Stimulated activated CD8-positive, alpha-beta memory T cell treated with anti-CD3 and anti-CD28 coated beads, Interleukin-15, amount 100 ng/mL, for 48 hours (primary cell): Measurements from ENCODE around the gene FRZB.

Experiments
- DNase-seq, 2 donors: peaks; one replicate each; pipeline ENCODE4 v3.0.0-alpha.2; 2020; ENCODE audit warnings: low read depth in 2 of 2

FRZB gene

DNA sequence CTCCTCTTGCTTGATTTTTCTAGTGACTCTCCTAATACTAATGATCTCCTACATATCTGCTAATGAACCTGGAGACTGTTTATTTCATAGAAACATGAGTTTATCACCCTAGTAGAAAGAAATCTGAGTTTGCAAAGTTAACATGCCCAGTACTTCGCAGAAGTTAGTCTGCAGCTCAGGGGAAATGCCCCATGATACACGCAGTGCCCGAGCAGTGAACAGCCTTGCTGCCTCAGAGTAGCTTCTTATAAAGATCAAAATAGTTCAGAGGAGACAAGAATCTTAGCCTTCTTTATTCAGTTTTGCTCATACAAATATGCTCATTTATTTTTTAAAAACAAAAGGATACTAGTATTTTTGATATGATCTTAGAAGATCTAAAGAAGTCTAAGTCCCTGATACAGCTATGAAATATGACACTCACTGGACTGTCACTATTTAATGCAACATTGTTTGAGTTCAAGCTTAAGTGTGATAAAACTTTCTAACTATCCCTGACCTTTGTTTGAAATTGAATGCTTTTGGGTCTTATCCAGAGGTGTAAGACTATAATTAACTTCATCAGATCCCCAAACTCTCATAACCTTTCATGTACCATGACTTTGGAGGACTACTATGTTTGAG lies 20.5 kb downstream of the FRZB start:
- DNase-seq, result no peak

DNA sequence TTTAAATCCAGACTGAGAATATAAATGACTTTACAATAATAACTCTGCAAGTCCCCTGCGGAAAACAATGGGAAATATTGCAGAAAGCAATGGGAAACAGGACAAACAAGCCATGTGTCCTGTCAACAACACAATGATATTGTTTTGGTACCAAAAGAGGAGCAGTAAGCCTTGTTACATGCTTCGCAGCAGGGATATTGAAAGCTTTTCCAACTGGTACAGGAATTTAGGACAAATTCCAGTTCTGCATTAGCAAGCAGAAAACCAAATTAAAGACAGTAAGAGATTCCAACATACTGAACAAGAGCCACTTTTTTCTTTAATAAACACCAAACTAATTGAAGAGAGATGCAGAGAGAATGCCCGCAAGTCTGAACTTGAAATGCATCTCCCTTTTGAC lies 30.0 kb downstream of the FRZB start:
- DNase-seq, result no peak

- no peak for DNase-seq
Observed at GRCh38 chr2:182834293-182834692, 32.1 kb downstream of the FRZB start.

DNA sequence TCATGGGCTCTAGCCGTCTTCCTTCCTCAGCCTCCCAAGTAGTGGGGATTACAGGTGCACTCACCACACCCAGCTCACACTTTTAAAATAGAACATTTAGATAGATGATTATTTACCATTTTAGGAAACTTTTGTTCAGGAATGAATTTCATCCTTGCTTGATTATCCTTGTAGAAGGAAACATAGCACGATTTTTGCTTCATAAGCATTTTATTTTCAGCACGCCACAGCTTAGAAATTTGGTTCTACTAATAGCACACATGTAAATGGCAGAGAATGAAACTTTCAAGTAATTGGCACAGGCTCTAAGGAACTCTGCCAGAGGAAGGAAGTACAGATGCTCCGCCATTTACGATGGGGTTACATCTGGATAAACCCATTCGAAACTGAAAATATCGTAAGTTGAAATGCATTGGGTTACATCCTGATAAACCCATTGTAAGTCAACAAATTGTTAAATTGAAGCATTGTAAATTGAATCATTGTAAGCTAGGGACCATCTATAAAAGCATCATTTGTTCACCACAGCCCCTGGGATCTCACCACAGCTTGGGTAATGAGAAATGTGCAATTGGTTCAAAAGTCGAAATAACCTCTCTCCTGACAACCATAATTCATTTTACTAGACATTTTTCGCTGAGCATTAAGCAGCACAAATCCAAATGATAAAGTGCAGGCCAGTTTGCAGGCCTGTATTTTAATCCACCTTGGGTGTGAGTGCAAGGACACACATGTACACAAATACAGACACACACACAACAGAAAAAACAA lies 33.2 kb downstream of the FRZB start:
- no peak for DNase-seq

- DNase-seq, result no peak
Observed at GRCh38 chr2:182831921-182832320, 34.5 kb downstream of the FRZB start.

DNA sequence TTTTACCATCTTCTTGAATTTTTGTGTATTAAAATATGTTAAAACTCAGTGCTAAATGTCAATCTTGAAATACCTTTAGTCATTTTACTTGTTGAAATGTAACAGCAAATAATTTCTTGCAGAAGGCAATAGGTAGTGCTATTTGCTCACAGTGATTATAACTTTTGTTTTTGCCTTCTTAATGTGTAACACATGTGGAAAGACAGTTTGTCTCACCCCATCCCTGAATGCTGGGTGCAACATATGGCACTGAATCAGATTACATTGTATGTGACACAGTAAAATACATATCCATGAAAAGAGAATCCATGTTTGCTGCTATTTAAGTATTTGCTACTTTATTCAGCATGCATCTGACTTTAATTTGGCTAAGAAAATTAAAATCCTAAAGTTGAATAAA lies 35.3 kb downstream of the FRZB start:
- DNase-seq, result no peak

GRCh38 chr2:182827182-182827879 lies 39.1 kb downstream of the FRZB start:
- no peak for DNase-seq

GRCh38 chr2:182826496-182826895 lies 39.9 kb downstream of the FRZB start:
- DNase-seq, result no peak

DNA sequence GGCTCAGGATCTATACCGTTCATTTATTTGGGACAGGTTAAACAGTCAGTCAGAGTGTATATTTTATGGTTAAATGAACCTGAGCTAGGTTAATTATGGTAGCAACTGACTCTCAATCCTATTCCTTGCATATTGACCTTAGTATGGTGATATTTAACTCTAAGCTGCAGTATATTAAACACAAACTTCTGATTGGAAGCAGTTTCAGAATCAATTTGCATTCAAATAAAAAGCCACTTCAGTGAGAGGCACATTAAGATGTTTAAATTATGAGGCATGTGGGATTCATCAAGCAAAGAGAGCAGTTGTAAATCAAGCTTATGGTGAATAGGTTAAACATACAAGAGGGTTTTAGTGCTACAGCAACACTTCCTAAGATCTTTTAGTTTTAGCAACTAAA lies 40.4 kb downstream of the FRZB start:
- no peak for DNase-seq

- DNase-seq, result no peak
Observed at GRCh38 chr2:182824767-182825158, 41.7 kb downstream of the FRZB start.

- no peak for DNase-seq
Observed at GRCh38 chr2:182824056-182824766, 42.2 kb downstream of the FRZB start.

DNA sequence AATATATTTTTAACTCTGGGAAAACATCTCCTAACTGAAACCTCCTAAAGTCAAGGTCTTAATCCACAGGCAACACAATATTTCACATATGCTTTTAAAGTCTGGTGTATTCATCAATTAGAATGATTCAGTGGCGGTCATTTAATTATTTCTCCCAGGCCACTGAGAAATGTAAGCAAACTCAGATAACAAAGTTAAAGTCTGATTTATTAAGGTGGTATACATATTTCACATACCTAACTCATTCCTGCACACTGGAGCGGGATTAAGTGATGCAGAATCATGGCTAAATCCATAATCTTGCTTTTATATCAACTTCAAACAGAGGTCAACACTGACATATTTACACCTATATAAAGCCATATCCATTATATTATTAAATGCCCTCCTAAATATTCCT lies 43.7 kb downstream of the FRZB start:
- DNase-seq, result no peak

DNA sequence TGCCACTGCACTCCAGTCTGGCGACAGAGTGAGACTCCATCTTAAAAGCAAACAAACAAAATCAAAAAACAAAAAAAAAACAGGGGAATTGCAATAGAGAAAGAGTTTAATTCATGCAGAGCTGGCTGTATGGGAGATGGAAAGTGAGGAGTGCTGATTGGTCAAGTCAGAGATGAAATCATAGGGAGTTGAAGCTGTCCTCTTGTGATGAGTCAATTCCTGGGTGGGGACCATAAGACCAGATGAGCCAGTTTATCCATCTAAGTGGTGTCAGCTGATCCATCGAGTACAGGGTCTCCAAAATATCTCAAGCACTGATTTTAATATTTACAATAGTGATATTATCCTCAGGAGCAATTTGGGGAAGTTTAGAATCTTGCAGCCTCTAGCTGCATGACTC lies 45.3 kb downstream of the FRZB start:
- DNase-seq, result no peak

- no peak for DNase-seq
Observed at GRCh38 chr2:182819412-182819811, 47.0 kb downstream of the FRZB start.

DNA sequence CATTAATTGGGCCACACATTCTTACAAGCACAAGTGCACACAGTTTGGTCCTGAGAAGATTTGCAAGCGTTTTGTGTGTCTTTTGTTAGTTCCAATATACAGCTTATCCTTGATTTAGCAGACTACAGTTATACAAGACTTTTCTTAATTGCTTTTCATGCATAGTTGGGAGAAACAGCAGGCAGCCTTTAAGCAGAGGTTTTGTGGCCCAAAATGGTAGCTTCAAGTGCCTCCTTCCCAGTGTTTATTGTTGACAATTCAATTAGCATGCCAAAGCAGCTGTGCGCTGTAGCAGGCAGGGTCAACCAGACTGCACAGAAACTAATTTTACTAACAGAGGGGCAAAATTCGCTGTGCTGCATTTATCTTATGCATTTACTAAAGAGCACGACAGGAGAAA lies 47.5 kb downstream of the FRZB start:
- no peak for DNase-seq

GRCh38 chr2:182818501-182818900 lies 47.9 kb downstream of the FRZB start:
- DNase-seq, result no peak

- no peak for DNase-seq
Observed at GRCh38 chr2:182817558-182817957, 48.9 kb downstream of the FRZB start.

- DNase-seq, result no peak
Observed at GRCh38 chr2:182816866-182817265, 49.6 kb downstream of the FRZB start.

GRCh38 chr2:182814804-182815203 lies 51.6 kb downstream of the FRZB start:
- no peak for DNase-seq

DNA sequence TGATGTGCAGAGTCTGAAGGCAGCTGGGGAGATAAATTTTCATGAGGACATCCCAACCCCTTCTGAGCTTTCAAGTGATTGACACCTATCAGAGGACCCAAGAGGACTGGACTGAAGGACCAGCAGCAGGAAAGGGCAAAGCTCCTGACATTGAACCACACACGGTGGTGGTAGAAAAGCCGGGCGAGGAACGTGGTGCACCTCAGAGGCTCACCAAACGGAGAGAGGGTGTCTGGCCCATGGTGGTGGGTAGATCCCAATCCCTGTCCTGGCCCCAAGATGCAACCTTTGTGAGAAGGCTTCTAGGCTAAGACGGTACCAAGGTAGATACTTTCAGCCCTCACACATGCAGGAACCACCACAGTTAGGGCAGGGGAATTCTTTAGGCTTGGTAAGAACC lies 52.1 kb downstream of the FRZB start:
- DNase-seq, result no peak

DNA sequence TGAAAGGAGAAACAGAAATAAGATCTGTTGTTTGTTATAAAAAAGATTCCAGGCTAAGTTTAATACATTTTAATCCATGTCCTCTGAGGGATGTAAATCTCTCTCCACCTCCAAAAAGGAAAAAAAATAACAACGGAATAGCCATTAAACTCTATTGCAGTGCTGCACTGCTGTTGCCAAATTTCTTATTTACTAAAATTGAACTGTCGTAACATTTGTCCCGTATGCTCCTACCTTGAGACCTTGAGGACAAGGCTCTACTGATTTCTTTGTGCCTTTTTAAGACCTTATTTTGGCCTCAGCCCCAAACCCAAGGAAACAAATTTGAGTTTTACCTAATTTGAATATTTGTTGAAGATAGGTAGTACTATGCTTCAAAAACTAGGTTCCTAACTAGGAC lies 56.4 kb downstream of the FRZB start:
- DNase-seq, result no peak

DNA sequence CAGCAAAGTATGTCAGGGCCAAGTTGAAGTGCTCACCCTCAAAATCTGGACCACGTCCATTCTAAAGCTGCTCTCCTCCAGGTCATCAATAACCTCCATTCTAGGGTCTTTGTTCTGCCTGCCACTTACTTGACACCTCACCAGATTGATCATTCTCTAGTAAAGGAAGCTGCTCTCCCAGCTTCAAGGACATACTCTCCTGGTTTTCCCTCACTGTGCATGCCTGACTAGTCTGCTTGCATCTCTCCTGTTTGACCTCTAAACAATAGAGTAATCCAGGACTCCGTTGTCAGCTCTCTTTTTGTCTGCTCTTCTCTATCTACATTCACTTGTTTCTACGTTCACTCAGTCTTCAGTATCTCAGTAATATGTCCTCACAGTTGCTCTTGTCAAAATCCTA lies 59.1 kb downstream of the FRZB start:
- DNase-seq, result no peak

DNA sequence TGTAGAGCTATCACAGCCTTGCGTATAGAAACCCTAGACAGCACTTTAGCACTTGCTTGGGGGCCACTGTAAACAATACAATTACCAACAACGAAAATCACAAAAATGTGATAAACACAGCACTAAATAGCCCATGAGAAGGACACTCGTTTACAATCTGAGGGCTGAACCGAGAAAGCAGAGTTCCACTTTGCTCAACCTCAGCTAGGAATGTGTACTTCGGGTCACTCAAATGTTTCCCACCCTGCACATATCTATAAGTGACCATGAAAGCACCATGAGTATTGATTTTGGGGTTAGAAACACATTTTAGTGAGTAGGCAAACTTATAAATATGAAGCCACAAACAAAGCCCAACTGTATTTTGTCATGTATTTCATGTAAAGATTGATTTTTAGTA lies 62.3 kb downstream of the FRZB start:
- no peak for DNase-seq
